GM18858 (cell line): ENCODE results near the gene ATXN7.
A peak's percentile ranks its signal among the peaks of the same experiment; 100 is the strongest.

ENCODE experiments used
- ATAC-seq: cut with Tn5 transposase; IDR thresholded peaks from one replicate; pipeline ENCODE4 v1.9.1; 2021; ENCODE audit not compliant: unreplicated experiment

The ATXN7 gene

DNA sequence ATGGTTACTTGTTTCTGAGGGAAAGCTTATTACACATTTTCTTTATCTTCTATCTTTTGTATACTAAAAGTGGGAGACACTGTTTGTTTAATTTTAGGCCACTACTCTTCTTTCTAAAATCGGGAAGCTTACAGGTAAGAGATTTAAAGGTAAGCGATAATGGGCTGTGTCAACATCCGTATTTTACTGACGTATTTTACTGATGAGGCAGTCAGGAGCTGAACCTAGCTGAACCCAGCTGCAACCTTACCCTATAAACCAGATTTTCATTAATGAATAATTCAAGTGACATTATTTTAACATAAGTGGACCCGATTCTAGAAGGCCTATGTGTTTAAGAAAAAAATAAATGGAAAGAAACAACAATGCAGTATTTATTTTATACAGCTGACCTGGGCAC lies 146.5 kb downstream of the ATXN7 start:
- ATAC-seq = no peak

DNA sequence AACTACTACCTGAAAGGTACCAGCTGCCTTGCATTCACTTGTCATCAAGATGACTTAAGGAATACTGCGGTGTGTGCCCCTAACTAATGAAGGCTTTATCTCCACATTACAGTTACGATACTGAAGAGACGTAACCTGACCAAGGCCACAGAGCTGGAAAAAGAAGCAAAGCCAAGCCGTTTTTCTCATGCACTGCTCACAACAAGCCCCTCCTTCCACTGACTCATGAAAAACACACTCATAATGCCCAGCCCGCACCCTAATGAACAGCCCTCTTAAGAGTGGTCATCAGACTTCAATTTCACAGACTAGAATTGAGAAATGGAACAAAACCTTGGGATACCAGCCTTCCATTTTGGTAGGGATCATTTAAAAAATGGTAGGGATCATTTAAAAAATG lies 148.0 kb downstream of the ATXN7 start:
- ATAC-seq = no peak

DNA sequence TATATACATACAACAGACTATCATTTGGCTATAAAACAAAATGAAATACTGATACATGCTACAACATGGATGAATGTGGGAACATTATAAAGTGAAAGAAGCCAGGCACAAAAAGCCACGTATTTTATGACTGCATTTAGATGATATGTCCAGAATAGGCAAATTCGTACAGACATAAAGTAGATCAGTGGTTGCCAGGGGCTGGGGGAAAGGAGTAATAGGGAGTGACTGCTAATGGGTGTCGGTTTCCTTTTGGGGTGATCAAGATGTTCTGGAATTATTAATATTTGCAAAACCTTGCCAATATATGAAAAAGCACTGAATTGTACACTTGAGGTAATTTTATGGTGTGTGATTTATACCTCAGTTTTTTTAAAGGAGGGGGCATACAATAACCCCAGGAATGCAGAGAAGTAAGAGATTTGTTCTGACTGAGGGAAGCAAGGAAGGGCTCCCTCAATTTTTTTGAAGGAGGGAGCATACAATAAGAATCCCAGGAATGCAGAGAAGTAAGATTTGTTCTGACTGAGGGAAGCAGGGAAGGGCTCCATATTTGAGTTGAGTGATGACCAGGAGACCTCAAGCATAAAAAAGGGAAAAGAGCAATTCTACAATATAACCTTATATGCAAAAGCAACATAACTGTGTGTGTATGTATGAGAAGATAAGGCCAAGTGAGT lies 153.4 kb downstream of the ATXN7 start:
- no peak for ATAC-seq

DNA sequence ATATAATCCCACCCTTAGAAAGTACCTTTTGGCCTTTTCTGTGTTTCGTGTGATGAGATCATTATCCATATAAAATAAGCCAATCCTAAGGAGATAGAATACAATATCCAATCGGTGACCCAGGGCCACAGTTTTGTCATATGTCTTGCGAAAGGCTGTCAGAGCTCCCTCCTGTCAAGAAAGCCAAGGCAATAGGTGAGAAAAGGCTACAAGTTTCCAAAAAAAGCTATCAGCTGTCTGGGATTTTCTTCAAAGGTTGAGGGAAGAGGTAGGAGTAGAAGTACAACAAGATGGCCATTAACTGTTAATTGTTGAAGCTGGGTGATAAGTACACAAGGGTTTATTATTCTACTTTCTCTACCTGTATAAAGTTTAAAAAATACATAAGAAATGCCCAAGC lies 155.6 kb downstream of the ATXN7 start:
- no peak for ATAC-seq

DNA sequence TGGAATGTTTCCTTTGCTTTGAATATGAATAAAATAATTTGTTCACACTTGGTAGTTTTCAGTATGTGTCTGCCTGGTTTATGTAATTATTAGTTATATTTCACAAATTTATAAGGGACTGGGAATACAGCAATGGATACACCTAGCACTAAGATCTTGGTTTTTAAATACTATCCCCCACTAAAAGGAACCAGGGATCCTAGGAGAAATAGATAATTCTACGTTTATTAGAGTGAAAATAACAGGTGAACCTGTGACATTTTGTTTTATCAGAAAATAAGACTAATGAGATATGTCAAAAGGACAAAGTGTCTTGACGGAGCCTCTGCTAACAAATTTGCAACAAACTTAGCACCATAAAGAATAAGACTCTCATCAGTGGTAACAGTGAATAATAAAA lies 156.2 kb downstream of the ATXN7 start:
- ATAC-seq = no peak

DNA sequence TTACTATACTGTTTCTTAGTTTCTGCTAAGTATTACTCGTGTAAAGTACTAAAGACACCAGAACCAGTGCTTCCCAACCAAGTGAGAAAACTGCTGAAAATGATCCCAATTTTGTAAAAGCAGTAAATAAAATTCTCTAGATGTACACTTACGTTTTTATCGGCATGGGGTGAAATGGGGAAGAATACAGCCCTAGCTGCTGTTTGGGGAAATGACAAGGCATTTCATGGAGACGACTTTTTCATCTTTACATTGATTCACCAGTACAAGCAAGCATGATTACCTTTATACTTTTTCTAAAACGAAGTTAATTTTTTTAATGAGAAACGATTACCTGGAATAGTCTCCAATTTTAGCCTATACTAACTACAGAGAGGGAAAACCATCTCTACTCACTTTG lies 158.3 kb downstream of the ATXN7 start:
- ATAC-seq = no peak

DNA sequence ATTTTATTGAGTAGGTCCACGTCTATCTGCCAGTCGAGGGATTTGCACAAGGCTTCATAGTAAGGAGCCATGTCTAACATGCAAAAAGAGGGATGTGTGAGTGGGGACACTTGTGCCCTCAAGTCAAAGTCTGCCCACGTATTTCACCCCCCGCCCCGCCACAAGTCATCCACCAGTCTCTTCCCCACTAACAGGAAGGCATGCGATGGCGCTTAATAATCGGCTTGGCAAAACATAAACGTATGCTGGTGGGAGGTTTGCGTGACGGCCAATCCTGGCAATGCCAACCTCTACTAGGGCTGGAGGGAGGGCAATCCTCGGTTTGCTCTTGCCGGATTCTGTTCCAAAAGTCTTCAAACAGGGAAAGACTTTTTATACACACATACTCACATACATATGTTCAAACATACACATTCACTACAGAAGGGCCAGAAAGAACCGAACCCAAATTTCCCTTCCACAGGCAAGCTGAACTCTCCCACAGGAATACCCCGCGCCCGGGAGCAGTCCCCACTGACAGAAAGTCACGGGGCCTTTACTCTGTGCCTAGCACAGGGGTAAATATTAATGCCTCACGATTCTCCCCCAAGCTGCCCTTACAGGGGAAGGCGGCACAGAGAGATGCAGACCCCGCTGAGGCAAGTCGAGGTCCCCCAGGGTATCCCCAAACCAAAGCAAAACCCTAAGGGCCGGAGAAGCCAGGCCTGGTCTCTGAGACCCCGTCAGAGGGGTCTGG lies 159.0 kb downstream of the ATXN7 start:
- ATAC-seq = no peak

DNA sequence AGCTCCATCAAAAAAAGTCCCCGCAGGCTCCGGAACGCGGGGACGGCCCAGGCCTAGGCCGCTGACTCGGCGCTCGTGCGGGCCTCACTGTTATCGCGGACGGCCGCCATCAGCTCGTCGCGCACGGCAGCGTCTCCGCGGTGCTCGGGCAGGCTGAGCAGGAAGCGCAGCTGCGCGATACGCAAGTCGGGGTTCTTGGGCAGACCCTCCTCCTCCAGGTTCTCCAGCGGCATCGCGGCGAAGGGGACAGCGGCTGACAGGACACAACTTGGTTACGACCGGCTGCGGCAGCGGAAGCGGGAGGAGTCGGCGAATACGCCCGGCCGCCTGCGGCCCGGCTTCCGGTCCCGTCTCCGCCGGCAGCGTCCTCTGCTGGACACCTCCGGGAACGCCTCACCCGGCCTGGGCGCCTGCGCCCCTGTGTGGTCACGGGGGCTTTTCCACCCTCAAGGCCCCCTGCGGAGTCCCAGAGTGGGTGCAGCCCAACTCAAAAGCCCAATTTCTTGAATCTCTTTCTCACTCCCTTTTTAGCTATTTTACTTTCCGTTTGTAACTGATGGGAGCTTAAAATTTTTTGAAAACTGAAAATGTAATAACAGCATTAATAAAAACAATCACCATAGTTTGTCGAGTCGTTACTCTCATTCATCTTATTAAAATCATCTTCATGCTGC lies 159.7 kb downstream of the ATXN7 start, which contains the start of gene PSMD6:
TSS of gene PSMD6 (minus strand) at position 308 of the 674 bp plus-strand sequence. CDS start at position 233, 75 bp downstream.
- peak; percentile 90 for ATAC-seq

DNA sequence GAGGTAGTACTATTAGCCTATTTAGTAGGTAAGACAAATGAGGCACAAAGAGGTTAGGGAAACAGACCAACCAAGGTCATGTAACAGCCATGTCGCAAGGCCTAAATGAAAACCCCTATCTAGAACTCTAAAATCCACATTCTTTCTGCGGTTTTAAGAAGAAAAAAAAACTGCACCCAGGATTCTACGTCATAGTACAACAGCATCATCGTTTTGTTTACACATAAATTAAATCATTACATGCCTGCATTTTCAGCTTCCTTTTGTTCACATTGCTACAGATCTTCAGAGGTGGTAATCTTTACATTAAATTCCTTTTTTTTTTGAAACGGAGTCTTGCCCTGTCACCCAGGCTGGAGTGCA lies 160.2 kb downstream of the ATXN7 start:
- ATAC-seq = no peak

DNA sequence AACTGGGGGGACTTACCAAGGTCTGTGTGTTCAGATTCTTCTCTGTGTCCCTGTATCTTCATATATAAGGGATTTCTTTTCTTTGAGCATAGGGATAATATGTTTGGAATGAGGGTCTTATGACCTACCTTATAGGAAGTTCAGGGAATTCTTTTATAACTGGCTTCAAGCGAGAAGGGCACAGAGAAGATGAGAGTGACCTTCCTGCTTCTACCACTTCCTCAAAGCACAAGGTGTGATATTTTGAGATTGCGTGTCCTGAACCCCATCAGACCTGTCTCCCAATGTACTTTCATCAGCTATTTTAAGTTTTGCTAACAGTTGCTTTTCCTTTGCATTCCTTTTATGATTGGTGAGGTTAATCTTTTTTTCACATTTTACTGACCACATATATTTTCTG lies 162.7 kb downstream of the ATXN7 start:
- no peak for ATAC-seq

DNA sequence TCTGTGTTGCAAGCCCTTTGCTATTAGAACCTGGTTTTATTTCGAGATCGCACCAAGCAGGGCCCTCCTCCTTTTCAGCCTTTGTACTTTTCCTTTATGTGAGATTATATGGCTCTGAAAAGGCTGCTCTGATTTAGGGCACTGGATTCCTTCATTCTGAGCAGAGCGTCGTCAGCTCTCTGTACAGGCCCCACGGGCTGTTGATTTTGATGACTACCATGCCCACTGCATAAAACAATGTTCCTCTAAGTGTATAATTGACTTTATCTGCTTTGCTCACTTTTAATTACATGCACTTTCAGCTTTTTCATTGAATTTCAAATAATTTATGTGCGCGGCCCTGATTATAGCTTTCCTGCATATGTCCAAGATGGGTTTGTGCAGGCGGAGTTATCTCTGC lies 164.0 kb downstream of the ATXN7 start:
- ATAC-seq = no peak

DNA sequence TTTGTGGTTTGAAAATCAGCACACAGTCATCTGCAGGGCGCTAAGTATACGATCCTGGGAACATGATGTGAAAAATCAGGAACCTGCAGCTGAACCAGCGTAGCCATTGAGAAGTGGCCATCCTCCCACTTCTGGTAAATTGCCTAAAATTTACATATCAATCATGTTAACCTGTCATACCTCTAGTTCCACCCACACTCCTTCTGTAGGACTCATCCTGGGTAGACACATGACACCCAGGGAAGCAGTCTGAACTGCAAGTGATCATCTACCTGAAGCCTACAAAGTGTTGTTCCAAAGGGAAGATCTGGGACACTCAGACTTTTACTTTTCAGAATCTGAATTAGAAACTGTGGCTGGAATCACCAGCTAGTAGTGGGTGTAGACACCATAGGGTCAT lies 165.1 kb downstream of the ATXN7 start:
- ATAC-seq = no peak

DNA sequence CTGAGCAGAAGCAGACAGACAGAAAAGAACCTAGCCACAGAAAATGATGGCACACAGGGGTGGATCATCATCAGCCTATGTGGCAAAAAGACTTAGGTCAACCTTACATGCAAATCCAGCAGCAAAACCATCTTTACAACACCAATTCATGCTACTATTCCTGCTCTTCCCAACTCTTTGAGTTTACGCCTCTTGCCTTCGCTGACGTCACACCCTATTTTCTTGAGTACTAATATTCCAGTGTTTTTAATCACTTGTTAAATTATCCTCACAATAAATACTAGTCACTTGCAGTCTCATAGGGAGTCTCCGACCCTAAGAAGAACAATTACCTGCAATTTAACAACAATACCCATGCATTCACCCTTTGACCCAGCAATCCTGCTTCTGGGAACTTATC lies 165.6 kb downstream of the ATXN7 start:
- ATAC-seq = no peak

DNA sequence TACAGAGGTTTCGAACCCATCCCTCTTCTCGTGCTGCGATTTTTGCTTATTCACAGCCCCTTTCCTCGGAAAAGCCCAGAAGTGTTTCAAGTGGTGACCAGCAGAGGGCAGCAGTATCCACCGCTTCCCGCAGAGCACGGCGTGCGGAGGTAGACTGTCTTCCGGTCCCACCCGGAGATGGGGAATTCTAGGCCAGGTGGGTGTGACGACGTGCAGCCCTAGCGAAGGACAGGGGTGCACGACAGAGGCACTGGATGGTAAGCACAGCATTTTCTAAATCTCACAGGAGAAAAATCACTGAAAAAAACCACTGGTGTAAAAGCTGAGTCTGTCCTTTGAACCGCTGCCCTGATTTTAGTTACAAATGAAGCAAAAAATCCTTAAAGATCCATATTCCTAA lies 167.1 kb downstream of the ATXN7 start:
- ATAC-seq = peak; percentile 90

DNA sequence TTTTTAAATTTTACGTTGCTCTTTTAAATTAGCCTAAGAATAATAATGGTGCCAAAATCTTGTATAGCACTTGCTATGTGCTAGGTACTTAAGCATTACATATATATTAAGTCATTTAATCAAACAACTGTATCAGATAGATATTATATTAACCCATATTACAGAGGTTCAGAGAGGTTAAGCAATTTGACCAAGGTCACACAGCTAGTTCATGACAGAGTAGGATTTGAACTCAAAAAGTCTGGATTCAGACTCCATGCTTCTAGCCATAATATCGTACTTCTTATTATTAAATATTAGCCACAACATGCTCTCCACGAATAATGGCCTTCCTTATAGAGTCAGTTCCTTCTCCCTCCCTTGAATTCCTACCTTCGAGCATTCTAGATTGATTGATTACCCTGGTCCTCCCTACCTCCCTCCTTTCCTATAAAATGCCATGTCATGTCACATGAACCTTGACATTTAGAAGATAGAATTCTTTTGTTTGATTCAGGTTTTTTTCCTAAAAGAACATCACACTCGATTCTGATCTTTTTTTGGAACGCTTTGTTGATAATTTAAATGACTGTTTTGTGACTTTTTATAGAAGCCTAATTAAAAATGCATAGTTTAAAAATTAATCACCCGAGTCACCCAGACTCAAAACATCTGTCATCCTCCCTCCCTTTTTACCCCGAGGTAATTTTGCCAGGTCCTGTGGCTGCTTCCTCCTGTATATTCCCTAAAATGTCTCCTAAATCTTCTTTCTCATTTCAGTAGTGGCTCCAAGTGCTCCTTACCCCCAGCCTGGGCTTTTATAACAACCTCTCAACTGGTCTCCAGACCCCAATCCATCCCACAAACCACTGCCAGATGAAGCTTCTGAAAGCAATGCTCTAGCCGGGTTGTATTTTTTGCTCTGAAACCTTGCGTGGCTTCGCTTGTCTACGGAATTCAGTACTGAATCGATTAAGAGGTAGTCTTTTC lies 168.2 kb downstream of the ATXN7 start:
- ATAC-seq = no peak

DNA sequence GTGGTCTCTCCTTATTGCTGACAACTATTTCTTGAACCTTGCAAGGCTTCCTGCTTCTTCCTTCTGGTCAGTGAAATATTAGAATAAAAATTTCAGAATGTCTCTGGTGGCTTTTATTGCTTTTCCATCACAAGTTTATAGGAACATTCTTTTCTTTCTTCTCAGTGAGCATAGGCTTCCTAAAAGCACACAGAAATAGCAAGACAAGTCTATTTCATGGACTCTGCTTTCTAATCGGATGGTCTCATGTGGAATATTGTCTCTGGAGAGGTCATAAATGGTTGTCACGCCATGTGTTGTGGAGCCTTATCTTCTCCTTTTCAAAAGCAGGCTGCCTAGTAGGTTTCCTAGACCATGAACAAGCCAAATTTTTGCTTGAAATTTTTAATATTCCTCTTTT lies 169.4 kb downstream of the ATXN7 start:
- ATAC-seq = no peak

DNA sequence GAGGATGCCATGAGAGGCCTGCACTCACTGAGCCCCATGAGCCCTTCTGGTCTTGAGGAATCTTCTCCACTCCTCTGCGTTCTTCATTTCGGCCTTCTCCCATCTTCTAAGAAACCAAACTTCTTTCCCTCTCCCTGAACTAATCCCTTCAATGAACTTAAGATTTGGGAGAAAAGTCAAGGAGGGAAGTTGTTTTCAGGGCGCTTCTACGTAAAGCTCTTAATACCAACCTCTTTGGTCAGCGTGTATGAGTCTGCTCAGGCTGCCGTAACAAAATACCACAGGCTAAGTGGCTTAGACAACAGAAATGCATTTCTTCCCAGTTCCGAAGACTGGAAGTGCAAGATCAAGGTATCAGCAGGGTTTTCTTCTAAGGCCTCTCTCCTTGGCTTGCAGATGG lies 173.4 kb downstream of the ATXN7 start:
- no peak for ATAC-seq

DNA sequence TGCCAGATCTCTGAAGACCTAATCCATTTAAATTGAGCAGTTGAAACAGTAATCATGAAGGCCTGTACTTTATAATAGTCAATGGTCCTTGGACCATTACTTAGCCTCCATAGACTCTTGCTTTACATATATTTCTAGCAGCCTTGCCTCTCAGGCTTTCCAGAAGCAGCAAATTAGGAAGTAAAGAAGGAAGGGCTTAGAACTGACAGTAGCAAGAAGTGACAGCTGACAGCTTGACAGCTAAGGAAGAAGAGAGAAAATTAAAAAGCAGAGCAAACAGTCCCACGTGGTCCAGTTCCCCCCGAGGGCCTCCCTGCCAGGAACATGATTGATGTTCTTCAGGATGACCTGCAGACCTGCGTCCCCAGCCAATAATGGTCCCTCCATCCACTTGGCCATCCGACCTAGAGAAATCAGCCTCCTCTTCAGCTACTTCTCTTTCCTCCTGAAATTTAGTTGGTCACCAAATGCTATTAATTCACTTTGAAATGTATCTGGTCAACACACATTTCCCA lies 174.6 kb downstream of the ATXN7 start:
- no peak for ATAC-seq

DNA sequence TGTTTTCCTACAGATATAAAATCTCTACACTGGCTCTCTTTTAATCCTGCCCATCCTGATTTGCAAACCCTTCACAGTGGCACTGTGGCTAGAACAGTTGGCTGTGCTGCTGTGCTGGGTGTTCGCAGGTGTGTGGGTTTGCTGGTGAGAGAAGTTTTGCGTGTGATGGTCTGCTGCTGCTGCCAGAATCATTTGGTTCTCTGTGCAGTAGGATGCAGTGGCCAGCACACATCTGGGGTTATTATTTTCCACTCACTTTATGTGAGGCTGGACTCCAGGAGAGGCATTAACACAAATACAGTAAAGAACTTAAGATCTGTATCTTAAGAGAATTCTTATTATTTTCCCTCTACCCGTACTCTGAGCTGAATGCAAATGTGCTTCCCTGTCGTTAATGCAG lies 175.7 kb downstream of the ATXN7 start:
- no peak for ATAC-seq

DNA sequence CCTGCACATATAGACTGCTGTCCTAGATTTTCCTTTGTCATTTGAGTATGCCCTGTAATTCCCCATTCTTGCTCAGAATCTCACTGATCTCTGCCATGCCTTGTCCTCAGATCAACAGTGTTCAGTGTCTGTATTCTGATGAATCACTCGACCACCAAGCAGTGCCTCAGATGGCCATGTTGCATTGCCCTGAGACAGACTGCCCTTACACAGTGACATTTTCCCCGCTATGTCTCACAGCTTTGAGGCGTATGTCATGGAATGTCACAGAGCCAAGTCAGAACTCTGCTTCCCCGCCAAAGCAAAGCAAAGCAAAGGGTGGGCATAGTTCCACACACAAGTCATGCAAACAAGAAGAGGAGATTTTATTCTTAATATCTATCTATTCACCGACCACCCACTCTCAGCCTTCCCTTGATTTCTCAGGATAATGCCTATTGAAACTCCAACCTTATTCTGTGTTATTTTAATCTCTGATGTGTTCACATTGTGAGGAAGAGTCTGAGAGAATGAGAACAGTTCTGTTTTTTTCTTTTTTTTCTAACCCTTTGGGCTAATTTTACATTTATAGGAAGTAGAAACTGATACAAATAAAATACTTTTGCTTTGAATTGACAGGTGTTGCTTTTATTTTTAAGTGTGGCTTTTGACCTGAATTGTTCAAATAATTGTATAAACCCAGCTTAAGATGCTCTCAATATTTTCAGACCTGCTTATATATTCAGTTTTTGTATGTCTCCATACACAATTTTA lies 176.5 kb downstream of the ATXN7 start:
- ATAC-seq = no peak
